ENCODE measurements around the gene KDM4C. TPM values are rescaled to one million over a fixed set of nuclear protein-coding genes. Genes with fewer than 3 reads are reported as not detected.

KDM4C gene
- total RNA-seq, 1 donor from 2014 or later: 11.1 TPM

DNA sequence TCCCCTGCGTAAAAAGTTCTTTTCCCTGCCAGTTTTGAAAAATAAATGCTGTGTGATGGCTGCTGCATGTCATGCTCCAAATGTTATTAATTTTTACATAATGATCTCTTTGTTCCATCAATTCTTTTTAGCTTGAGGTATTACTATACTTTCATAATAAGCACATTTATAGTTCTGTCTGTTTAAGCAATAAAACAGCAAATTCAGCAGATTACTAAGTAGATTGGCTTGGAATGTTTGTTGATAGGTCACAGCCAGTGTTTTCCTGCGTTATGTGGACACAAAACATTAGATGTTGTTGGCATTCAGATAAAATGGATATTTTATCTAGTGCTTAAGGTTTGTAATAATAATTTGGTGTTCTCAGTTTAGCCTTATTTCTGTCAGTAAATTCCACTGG is 242.0 kb downstream of the KDM4C start:
- Mint-ChIP-seq H3K4me1 (no peaks in the 10 kb centered on the region), H3K4me3 (no peak overlapping the region), H3K9me3 (no peaks in the 10 kb centered on the region), H3K27ac (no peak overlapping the region), H3K36me3 (no peaks in the 10 kb centered on the region), H3K27me3 (ENCODE audit: insufficient read depth, low read depth) (no peaks in the 10 kb centered on the region)
- Histone ChIP-seq H3K36me3 (no peaks in the 10 kb centered on the region), H3K27ac (no peak overlapping the region), H3F3A (ENCODE audit: low read depth) (no peaks in the 10 kb centered on the region), H3K4me1 (no peaks in the 10 kb centered on the region), H3K4me3 (no peak overlapping the region), H3K79me2 (ENCODE audit: low read depth) (no peaks in the 10 kb centered on the region), H4K20me1 (ENCODE audit: low read depth) (no peaks in the 10 kb centered on the region), H3K9me3 (ENCODE audit: low read depth) (no peaks in the 10 kb centered on the region), H2AFZ (replicated peaks) (no peak overlapping the region), H3K27me3 (no peaks in the 10 kb centered on the region), H3K9ac (no peak overlapping the region), H3K4me2 (no peak overlapping the region)
- no peak for DNase-seq (ENCODE audit: low spot score)
- TF ChIP-seq, protein P1, sequence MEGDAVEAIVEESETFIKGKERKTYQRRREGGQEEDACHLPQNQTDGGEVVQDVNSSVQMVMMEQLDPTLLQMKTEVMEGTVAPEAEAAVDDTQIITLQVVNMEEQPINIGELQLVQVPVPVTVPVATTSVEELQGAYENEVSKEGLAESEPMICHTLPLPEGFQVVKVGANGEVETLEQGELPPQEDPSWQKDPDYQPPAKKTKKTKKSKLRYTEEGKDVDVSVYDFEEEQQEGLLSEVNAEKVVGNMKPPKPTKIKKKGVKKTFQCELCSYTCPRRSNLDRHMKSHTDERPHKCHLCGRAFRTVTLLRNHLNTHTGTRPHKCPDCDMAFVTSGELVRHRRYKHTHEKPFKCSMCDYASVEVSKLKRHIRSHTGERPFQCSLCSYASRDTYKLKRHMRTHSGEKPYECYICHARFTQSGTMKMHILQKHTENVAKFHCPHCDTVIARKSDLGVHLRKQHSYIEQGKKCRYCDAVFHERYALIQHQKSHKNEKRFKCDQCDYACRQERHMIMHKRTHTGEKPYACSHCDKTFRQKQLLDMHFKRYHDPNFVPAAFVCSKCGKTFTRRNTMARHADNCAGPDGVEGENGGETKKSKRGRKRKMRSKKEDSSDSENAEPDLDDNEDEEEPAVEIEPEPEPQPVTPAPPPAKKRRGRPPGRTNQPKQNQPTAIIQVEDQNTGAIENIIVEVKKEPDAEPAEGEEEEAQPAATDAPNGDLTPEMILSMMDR (IDR thresholded peaks at IDR 0.05): no peak
- no peak for TF ChIP-seq EZH2phosphoT487 (IDR thresholded peaks at IDR 0.05)
- no peak for TF ChIP-seq EZH2 (IDR thresholded peaks at IDR 0.05)

DNA sequence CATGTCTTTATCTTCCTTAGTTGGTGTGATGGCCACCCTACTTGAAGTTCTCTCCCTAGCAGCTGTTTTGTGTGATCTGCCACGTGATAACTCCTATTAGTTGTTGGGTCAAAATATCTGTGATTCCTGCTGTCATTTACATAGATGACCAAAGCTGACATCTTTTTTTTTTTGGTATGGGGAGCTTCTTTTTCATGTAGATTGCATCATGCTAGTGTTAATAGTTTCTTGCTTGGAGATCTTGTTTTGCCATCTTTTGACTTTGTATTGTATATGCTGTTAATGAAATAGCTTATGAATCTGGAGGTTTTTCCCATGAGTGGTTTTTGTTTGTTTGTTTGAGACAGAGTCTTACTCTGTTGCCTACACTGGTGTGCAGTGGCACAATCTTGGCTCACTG is 243.8 kb downstream of the KDM4C start:
- H3K4me3 ChIP-seq: no peak overlapping the region
- H2AFZ ChIP-seq (replicated peaks): no peak overlapping the region
- H3K4me2 ChIP-seq: no peak overlapping the region
- H3K79me2 ChIP-seq (ENCODE audit: low read depth): no peaks in the 10 kb centered on the region
- H3K27ac ChIP-seq: no peak overlapping the region
- Mint-ChIP-seq H3K4me1 (no peaks in the 10 kb centered on the region), H3K9me3 (no peaks in the 10 kb centered on the region), H3K27ac (no peak overlapping the region), H3K36me3 (no peaks in the 10 kb centered on the region), H3K27me3 (ENCODE audit: insufficient read depth, low read depth) (no peaks in the 10 kb centered on the region), H3K4me3 (no peak overlapping the region)
- no peak overlapping the region for H3K9ac ChIP-seq
- no peaks in the 10 kb centered on the region for H3F3A ChIP-seq (ENCODE audit: low read depth)
- H3K4me1 ChIP-seq: no peaks in the 10 kb centered on the region
- TF ChIP-seq EZH2phosphoT487 (IDR thresholded peaks at IDR 0.05): no peak
- TF ChIP-seq, protein P1 (IDR thresholded peaks at IDR 0.05): no peak
- TF ChIP-seq EZH2 (IDR thresholded peaks at IDR 0.05): no peak
- no peaks in the 10 kb centered on the region for H3K9me3 ChIP-seq (ENCODE audit: low read depth)
- H3K27me3 ChIP-seq: no peaks in the 10 kb centered on the region
- no peaks in the 10 kb centered on the region for H4K20me1 ChIP-seq (ENCODE audit: low read depth)
- DNase-seq (ENCODE audit: low spot score): no peak
- H3K36me3 ChIP-seq: no peaks in the 10 kb centered on the region

DNA sequence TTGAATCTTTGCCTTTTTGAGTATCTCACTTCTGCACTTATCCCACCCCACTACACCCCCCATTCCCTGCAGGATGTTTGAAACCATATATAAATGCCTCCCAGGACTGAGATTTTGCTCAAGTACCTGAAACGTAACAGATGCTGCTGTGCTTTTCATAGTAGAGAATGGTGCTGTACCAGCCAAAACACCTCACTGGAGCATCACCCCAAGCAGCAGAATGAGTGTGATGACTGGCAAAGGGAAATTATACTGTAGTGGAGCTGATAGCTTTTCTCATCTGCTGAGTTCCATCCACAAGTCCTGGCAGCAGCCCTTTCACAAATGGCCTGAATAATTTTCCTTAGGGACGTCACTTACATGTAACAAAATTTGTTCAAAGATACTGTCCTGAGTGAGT is 246.1 kb downstream of the KDM4C start:
- no peak overlapping the region for H2AFZ ChIP-seq (replicated peaks)
- peaks cover 3% of the 10 kb centered on the region for H3K9me3 Mint-ChIP-seq
- H3K4me1 ChIP-seq: no peaks in the 10 kb centered on the region
- TF ChIP-seq EZH2phosphoT487 (IDR thresholded peaks at IDR 0.05): no peak
- TF ChIP-seq EZH2 (IDR thresholded peaks at IDR 0.05): no peak
- TF ChIP-seq, protein P1 (IDR thresholded peaks at IDR 0.05): no peak
- no peaks in the 10 kb centered on the region for H3K4me1 Mint-ChIP-seq
- no peak overlapping the region for H3K27ac ChIP-seq
- H3K27me3 Mint-ChIP-seq (ENCODE audit: insufficient read depth, low read depth): no peaks in the 10 kb centered on the region
- no peaks in the 10 kb centered on the region for H4K20me1 ChIP-seq (ENCODE audit: low read depth)
- no peak overlapping the region for H3K9ac ChIP-seq
- H3K36me3 Mint-ChIP-seq: peaks cover 4% of the 10 kb centered on the region
- H3K79me2 ChIP-seq (ENCODE audit: low read depth): no peaks in the 10 kb centered on the region
- H3F3A ChIP-seq (ENCODE audit: low read depth): no peaks in the 10 kb centered on the region
- no peaks in the 10 kb centered on the region for H3K27me3 ChIP-seq
- no peak overlapping the region for H3K27ac Mint-ChIP-seq
- no peaks in the 10 kb centered on the region for H3K9me3 ChIP-seq (ENCODE audit: low read depth)
- H3K4me3 Mint-ChIP-seq: no peak overlapping the region
- H3K36me3 ChIP-seq: no peaks in the 10 kb centered on the region
- DNase-seq (ENCODE audit: low spot score): no peak
- no peak overlapping the region for H3K4me2 ChIP-seq
- no peak overlapping the region for H3K4me3 ChIP-seq

All from neural progenitor cell (in vitro differentiated cells).